Stomach smooth muscle (tissue), 2 donors: Measurements from ENCODE around the gene CATSPERB.
"Not testable (repeated sequence)": the region's sequence is repeated elsewhere in the genome, so short reads cannot be mapped to it uniquely, and the experiment has no call there.

Source experiments
- H3K27ac ChIP-seq: one replicate; pipeline ENCODE4 v1.7.0; 2013; ENCODE audit warnings: mild to moderate bottlenecking, low read length, inconsistent platforms
- H3K27me3 ChIP-seq, 2 donors: one replicate each; pipeline ENCODE4 v1.7.0; 2013; ENCODE audit warnings: low read length in 2 of 2; ENCODE audit not compliant: insufficient read depth in 2 of 2, control insufficient read depth in 1 of 2
- H3K36me3 ChIP-seq, 2 donors: one replicate each; pipeline ENCODE4 v1.7.0; 2013; ENCODE audit warnings: low read length in 2 of 2; ENCODE audit not compliant: control insufficient read depth in 2 of 2, insufficient read depth in 2 of 2
- H3K4me1 ChIP-seq: one replicate; pipeline ENCODE4 v1.7.0; 2013; ENCODE audit warnings: low read length; ENCODE audit not compliant: control insufficient read depth, insufficient read depth
- H3K4me3 ChIP-seq, 2 donors: one replicate each; pipeline ENCODE4 v1.7.0; 2013; ENCODE audit warnings: low read length in 2 of 2
- H3K9ac ChIP-seq, 2 donors: one replicate each; pipeline ENCODE4 v1.7.0; 2013; ENCODE audit warnings: low read length in 2 of 2, mild to moderate bottlenecking in 1 of 2
- H3K9me3 ChIP-seq, 2 donors: one replicate each; pipeline ENCODE4 v1.7.0; 2013; ENCODE audit warnings: low read length in 2 of 2; ENCODE audit not compliant: control insufficient read depth in 2 of 2
- donor health status: healthy.
- donor health status: Pancreatic carcinoma.

CATSPERB gene

DNA sequence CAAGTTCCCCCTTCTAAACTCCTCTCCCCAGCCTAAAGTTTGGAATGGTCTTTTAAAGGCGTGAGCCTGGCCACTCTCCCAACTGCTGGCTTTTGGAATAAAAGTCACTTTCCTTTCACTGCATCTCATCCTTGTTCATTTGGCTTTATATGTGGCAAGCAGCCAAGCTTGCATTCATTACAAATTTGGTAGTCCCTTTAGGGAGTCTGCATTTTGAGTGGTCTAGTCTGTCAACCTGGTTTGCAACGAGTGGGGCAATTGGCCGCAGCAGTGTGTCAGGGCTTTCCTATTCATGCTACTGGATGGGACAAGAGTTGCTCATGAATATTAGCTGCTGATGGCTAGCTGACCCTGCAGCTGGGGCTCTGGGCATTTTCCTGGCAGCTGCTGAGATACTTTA lies 57.0 kb downstream of the CATSPERB start:
- H3K27ac ChIP-seq: no peak overlapping the region
- H3K27me3 ChIP-seq: no peaks in the 10 kb centered on the region

DNA sequence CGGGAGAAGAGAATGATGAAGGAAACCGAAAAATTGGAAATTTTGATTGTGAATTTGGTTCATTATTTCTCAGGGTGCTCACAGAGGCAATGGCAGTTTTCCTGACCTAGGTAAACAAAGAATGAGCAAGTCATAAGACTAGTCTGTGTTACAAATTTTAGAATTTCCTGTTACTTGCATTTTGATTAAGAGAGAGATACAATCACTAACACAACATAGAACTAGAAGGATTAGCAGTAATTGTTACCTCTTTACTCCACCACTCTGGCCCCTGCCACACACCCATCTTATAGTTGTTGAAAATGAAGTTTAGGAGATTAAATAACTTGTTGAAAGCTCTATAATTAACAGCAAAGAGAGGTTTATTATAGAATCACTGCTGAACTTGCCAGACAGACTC lies 62.0 kb downstream of the CATSPERB start:
- no peak overlapping the region for H3K27ac ChIP-seq

More for the DNA sequence above, 57.0 kb downstream of the CATSPERB start:
- no peaks in the 10 kb centered on the region for H3K36me3 ChIP-seq
- H3K9ac ChIP-seq: no peak overlapping the region
- no peaks in the 10 kb centered on the region for H3K9me3 ChIP-seq
- H3K4me1 ChIP-seq: no peaks in the 10 kb centered on the region
- H3K4me3 ChIP-seq: no peak overlapping the region

DNA sequence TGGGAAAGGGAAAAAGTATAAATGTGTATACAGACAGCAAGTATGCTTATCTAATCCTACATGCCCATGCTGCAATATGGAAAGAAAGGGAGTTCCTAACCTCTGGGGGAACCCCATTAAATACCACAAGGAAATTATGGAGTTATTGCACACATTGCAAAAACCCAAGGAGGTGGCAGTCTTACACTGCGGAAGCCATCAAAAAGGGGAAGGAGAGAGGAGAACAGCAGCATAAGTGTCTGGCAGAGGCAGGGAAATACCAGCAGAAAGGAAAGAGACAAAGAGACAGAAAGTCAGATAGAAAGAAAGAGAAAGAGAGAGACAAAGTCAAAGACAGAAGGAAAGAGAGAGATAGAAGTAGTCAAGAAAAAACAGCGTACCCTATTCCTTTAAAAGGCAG lies 64.8 kb downstream of the CATSPERB start:
- not testable (repeated sequence) for H3K4me1 ChIP-seq, H3K27me3 ChIP-seq, H3K9me3 ChIP-seq, H3K4me3 ChIP-seq, H3K9ac ChIP-seq, H3K27ac ChIP-seq, H3K36me3 ChIP-seq

More for the DNA sequence above, 62.0 kb downstream of the CATSPERB start:
- Histone ChIP-seq H3K36me3 (no peaks in the 10 kb centered on the region), H3K9ac (no peak overlapping the region), H3K9me3 (no peaks in the 10 kb centered on the region), H3K27me3 (no peaks in the 10 kb centered on the region), H3K4me3 (no peak overlapping the region), H3K4me1 (no peaks in the 10 kb centered on the region)

DNA sequence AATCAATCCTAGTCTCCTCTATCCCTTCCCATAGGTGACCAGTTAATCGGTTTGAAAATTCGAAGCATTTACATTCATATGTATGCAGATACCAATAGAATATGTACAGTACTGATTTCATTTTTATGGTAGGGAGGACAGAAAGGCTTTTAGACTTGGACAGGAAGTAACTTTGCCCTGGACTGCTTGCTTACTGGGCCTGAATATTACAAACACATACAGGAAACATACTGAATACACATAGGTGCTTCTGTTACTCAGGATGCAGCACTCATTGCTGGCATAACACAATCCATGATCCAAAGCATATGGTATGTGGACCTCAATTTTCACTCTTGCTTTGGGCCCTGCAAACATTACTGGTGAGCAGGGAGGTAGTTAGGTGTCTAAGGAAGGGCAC lies 71.1 kb downstream of the CATSPERB start:
- no peaks in the 10 kb centered on the region for H3K36me3 ChIP-seq
- no peak overlapping the region for H3K9ac ChIP-seq
- no peak overlapping the region for H3K27ac ChIP-seq
- no peak overlapping the region for H3K4me3 ChIP-seq
- H3K4me1 ChIP-seq: no peaks in the 10 kb centered on the region
- no peaks in the 10 kb centered on the region for H3K9me3 ChIP-seq
- H3K27me3 ChIP-seq: no peaks in the 10 kb centered on the region

DNA sequence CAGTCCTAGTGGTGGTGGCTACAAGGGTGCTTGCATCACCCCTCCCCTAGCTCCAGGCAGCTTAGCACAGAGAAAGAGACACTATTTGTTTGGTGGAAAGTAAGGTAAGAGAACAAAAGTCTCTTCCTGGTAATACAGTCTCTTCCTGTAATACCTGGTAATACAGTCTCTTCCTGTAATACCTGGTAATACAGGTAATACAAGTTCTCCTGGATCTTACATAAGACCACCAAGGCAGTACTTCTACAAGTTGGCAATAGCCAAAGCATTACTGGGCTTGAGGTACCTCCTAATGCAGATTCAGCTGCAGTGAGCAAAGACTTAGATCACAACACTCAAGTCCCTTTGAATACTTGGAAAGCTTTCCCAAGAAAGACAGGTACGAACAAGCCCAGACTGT lies 77.0 kb downstream of the CATSPERB start:
- Histone ChIP-seq H3K9me3 (no peaks in the 10 kb centered on the region), H3K36me3 (no peaks in the 10 kb centered on the region), H3K4me1 (no peaks in the 10 kb centered on the region), H3K27ac (no peak overlapping the region), H3K4me3 (no peak overlapping the region), H3K9ac (no peak overlapping the region), H3K27me3 (no peaks in the 10 kb centered on the region)

DNA sequence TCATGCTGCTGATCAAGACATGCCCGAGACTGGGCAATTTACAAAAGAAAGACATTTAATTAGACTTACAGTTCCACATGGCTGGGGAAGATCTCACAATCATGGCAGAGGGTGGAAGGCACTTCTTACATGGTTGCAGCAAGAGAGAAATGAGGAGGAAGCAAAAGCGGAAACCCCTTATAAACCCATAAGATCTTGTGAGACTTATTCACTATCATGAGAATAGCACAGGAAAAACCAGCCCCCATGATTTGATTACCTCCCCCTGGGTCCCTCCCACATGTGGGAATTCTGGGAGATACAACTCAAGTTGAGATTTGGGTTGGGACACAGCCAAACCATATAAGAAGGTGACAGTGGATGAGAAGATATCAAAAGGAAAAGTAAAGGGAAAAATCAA lies 78.4 kb downstream of the CATSPERB start:
- H3K27me3 ChIP-seq: no peaks in the 10 kb centered on the region
- no peak overlapping the region for H3K4me3 ChIP-seq
- no peaks in the 10 kb centered on the region for H3K4me1 ChIP-seq
- H3K9me3 ChIP-seq: no peaks in the 10 kb centered on the region
- no peak overlapping the region for H3K27ac ChIP-seq
- no peak overlapping the region for H3K9ac ChIP-seq
- no peaks in the 10 kb centered on the region for H3K36me3 ChIP-seq

DNA sequence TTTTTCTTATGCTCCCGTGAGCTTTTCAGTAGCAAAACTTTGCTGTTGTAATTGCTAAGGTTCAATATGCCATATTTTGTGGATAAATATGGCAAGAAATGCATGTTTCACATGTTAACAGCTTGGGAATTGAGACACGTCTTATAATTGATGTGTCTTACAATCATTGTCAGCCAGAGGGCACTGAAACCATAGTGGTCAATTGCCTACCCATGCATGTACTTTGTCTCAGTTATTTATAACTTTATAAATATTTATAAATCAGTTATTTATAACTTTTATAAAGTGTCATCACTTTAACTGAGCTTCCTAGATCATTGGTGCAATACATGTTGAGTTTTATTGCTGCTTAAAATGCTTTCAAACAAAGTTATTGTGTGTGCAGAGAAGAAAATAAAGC lies 82.0 kb downstream of the CATSPERB start:
- Histone ChIP-seq H3K4me1 (no peaks in the 10 kb centered on the region), H3K4me3 (no peak overlapping the region), H3K9me3 (no peaks in the 10 kb centered on the region), H3K27ac (no peak overlapping the region), H3K27me3 (no peaks in the 10 kb centered on the region), H3K36me3 (no peaks in the 10 kb centered on the region), H3K9ac (no peak overlapping the region)

DNA sequence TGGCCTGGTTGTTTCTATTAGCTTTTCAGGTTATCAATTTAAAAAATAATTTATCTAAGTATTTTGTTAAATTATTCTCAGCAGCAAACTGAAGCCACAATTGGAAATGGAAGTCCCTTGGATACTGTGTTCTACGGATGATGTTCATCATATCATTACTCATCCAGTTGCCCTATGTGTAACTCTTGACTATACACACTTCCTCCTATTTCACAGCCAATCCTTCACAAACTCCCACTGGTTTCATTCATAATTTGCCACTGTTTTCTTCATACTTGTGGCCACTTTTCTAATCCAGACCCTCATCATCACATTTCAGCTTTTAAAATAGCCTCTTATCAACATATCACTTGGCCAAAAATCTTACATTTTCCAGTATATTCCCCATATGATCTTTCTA lies 84.0 kb downstream of the CATSPERB start:
- Histone ChIP-seq H3K4me3 (no peak overlapping the region), H3K36me3 (no peaks in the 10 kb centered on the region), H3K27ac (no peak overlapping the region), H3K27me3 (no peaks in the 10 kb centered on the region), H3K4me1 (no peaks in the 10 kb centered on the region), H3K9me3 (no peaks in the 10 kb centered on the region), H3K9ac (no peak overlapping the region)

DNA sequence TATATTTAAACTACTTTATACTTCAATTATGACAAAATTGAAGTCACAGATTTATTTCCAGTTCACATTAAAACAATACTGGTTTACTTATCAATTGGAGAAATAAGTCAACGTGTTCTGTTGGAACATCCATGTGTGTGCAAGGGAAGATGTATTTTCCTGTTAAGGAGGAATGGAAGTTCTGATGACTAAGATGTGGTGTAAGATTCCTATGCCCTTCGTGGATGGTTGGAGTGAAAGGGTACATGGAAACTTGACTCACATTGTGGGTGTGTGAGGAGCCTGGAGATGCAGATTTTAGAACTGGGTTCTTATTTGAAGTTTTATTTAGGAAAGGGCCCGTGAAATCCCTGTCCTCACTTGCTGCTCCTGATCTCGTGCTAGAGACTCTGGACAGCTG lies 95.3 kb downstream of the CATSPERB start:
- Histone ChIP-seq H3K4me3 (no peak overlapping the region), H3K36me3 (no peaks in the 10 kb centered on the region), H3K9me3 (no peaks in the 10 kb centered on the region), H3K4me1 (no peaks in the 10 kb centered on the region), H3K9ac (no peak overlapping the region), H3K27ac (no peak overlapping the region), H3K27me3 (no peaks in the 10 kb centered on the region)

DNA sequence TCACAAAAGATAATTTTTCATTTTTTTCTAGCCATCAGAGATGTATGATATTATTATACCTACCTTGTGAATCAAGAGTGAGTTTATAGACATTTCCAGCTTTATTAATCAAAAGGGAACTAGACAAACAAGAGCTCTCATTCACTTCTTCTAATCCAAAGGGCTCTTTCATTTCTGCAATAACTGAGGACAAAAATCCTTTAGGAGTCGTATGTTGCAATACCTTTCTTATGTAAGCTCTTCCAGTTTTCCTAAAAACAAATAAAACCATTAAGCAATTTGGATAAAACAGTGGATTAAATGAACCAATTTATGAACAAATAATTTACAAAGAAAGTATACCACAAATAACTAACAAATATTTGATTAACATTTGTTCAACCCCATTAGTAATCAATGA lies 107.1 kb downstream of the CATSPERB start:
- Histone ChIP-seq H3K9me3 (no peaks in the 10 kb centered on the region), H3K9ac (no peak overlapping the region), H3K4me3 (no peak overlapping the region), H3K4me1 (no peaks in the 10 kb centered on the region), H3K36me3 (no peaks in the 10 kb centered on the region), H3K27ac (no peak overlapping the region), H3K27me3 (peaks cover 0 to 2% of the 10 kb centered on the region in 2 donors)

DNA sequence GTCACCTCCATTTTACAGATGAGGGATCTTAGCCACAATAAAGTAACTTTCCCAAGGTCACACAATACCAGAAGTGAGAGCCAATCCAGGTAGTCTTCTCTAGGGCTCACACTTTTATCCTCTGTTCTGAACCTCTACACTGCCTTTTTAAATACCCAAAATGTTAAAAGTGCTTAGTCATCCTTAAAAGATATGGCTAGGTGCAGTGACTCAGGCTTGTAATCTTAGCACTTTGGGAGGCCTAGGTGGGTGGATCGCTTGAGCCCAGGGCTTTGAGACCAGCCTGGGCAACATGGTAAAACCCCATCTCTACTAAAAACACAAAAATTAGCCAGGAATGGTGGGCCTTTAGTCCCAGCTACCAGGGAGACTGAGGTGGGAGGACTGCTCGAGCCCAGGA lies 117.7 kb downstream of the CATSPERB start:
- Histone ChIP-seq H3K36me3 (no peaks in the 10 kb centered on the region), H3K9me3 (no peaks in the 10 kb centered on the region), H3K4me3 (no peak overlapping the region), H3K4me1 (no peaks in the 10 kb centered on the region), H3K27me3 (no peaks in the 10 kb centered on the region), H3K27ac (no peak overlapping the region), H3K9ac (no peak overlapping the region)
